ENCODE measurements around the gene DMD. TPM values are rescaled to one million over a fixed set of nuclear protein-coding genes. Genes with fewer than 3 reads are reported as not detected.

Gene DMD
- total RNA-seq, 1 experiment from 2014 or later = 19.3 TPM

GRCh38 chrX:32183066-32183465 lies 1028.3 kb downstream of the DMD start:
- ChIA-PET POLR2A (no interaction called here), CTCF (no interaction called here)
- Mint-ChIP-seq H3K27ac (ENCODE audit: low read depth, unreplicated experiment) (no peak overlapping the region), H3K4me3 (ENCODE audit: unreplicated experiment) (no peak overlapping the region), H3K4me1 (ENCODE audit: insufficient read depth, unreplicated experiment) (no peaks in the 10 kb centered on the region), H3K36me3 (ENCODE audit: insufficient read depth, unreplicated experiment) (no peaks in the 10 kb centered on the region), H3K27me3 (ENCODE audit: insufficient read depth, unreplicated experiment) (peaks cover 44% of the 10 kb centered on the region), H3K9me3 (ENCODE audit: unreplicated experiment) (no peaks in the 10 kb centered on the region)
- intact Hi-C loops (cut with micrococcal nuclease) = no loop called here
- DNase-seq (ENCODE audit: unreplicated experiment) = no peak
- no TSS peak for BruUV-seq (replicated peaks)
- TF ChIP-seq CTCF (IDR thresholded peaks at IDR 0.05; ENCODE audit: unreplicated experiment) = no peak

GRCh38 chrX:32176510-32176909 lies 1034.8 kb downstream of the DMD start:
- intact Hi-C loops (cut with micrococcal nuclease) = no loop called here
- no peak overlapping the region for H3K27ac Mint-ChIP-seq (ENCODE audit: low read depth, unreplicated experiment)
- H3K4me3 Mint-ChIP-seq (ENCODE audit: unreplicated experiment) = no peak overlapping the region
- BruUV-seq (replicated peaks) = no TSS peak
- peaks cover 14% of the 10 kb centered on the region for H3K9me3 Mint-ChIP-seq (ENCODE audit: unreplicated experiment)
- no peak for DNase-seq (ENCODE audit: unreplicated experiment)
- no peak for TF ChIP-seq CTCF (IDR thresholded peaks at IDR 0.05; ENCODE audit: unreplicated experiment)
- H3K27me3 Mint-ChIP-seq (ENCODE audit: insufficient read depth, unreplicated experiment) = peaks cover 42% of the 10 kb centered on the region
- H3K36me3 Mint-ChIP-seq (ENCODE audit: insufficient read depth, unreplicated experiment) = no peaks in the 10 kb centered on the region
- ChIA-PET POLR2A (no interaction called here), CTCF (no interaction called here)
- no peaks in the 10 kb centered on the region for H3K4me1 Mint-ChIP-seq (ENCODE audit: insufficient read depth, unreplicated experiment)

- BruUV-seq (replicated peaks) = no TSS peak
- H3K9me3 Mint-ChIP-seq (ENCODE audit: unreplicated experiment) = no peaks in the 10 kb centered on the region
- intact Hi-C loops (cut with micrococcal nuclease) = no loop called here
Observed at GRCh38 chrX:32170481-32170880, 1040.9 kb downstream of the DMD start.

GRCh38 chrX:32155044-32155638 lies 1056.2 kb downstream of the DMD start:
- H3K36me3 Mint-ChIP-seq (ENCODE audit: insufficient read depth, unreplicated experiment) = no peaks in the 10 kb centered on the region
- DNase-seq (ENCODE audit: unreplicated experiment) = no peak
- no peak overlapping the region for H3K27ac Mint-ChIP-seq (ENCODE audit: low read depth, unreplicated experiment)
- no TSS peak for BruUV-seq (replicated peaks)
- H3K4me3 Mint-ChIP-seq (ENCODE audit: unreplicated experiment) = no peak overlapping the region
- H3K4me1 Mint-ChIP-seq (ENCODE audit: insufficient read depth, unreplicated experiment) = no peaks in the 10 kb centered on the region
- no peaks in the 10 kb centered on the region for H3K9me3 Mint-ChIP-seq (ENCODE audit: unreplicated experiment)
- CTCF ChIA-PET = no interaction called here
- POLR2A ChIA-PET = no interaction called here
- intact Hi-C loops (cut with micrococcal nuclease) = no loop called here
- H3K27me3 Mint-ChIP-seq (ENCODE audit: insufficient read depth, unreplicated experiment) = peaks cover 22% of the 10 kb centered on the region
- no peak for TF ChIP-seq CTCF (IDR thresholded peaks at IDR 0.05; ENCODE audit: unreplicated experiment)

More at GRCh38 chrX:32170481-32170880, 1040.9 kb downstream of the DMD start:
- no peaks in the 10 kb centered on the region for H3K36me3 Mint-ChIP-seq (ENCODE audit: insufficient read depth, unreplicated experiment)
- H3K4me1 Mint-ChIP-seq (ENCODE audit: insufficient read depth, unreplicated experiment) = no peaks in the 10 kb centered on the region
- TF ChIP-seq CTCF (IDR thresholded peaks at IDR 0.05; ENCODE audit: unreplicated experiment) = no peak
- CTCF ChIA-PET = no interaction called here
- POLR2A ChIA-PET = no interaction called here
- no peak overlapping the region for H3K27ac Mint-ChIP-seq (ENCODE audit: low read depth, unreplicated experiment)
- H3K27me3 Mint-ChIP-seq (ENCODE audit: insufficient read depth, unreplicated experiment) = peaks cover 4% of the 10 kb centered on the region
- H3K4me3 Mint-ChIP-seq (ENCODE audit: unreplicated experiment) = no peak overlapping the region
- no peak for DNase-seq (ENCODE audit: unreplicated experiment)

Data from MCF 10A (cell line).